NCI-H2196 (cell line): ENCODE data around the gene ACO2.
A peak's percentile ranks its signal among the peaks of the same experiment; 100 is the strongest.

Experiments used
- DNase-seq: peaks from one replicate; lab custom pipeline; 2025; ENCODE audit not compliant: unreplicated experiment; lab: John Stamatoyannopoulos, UW

The ACO2 gene

GRCh38 chr22:41517172-41518047 lies 48.5 kb downstream of the ACO2 start:
- peak; percentile 68 for DNase-seq

GRCh38 chr22:41518048-41518347 lies 49.1 kb downstream of the ACO2 start:
- DNase-seq: no peak

GRCh38 chr22:41521126-41521525 lies 52.2 kb downstream of the ACO2 start:
- DNase-seq: no peak

GRCh38 chr22:41522813-41523212 lies 53.9 kb downstream of the ACO2 start:
- DNase-seq: no peak

- no peak for DNase-seq
Observed at GRCh38 chr22:41523464-41524221, 54.7 kb downstream of the ACO2 start.

GRCh38 chr22:41524251-41524661 lies 55.3 kb downstream of the ACO2 start:
- no peak for DNase-seq

- DNase-seq: no peak
Observed at GRCh38 chr22:41524809-41525449, 56.0 kb downstream of the ACO2 start.

GRCh38 chr22:41525450-41526225 lies 56.7 kb downstream of the ACO2 start:
- no peak for DNase-seq

GRCh38 chr22:41526226-41526829 lies 57.4 kb downstream of the ACO2 start:
- no peak for DNase-seq

- peak; percentile 32 for DNase-seq
Observed at GRCh38 chr22:41526830-41527799, 58.2 kb downstream of the ACO2 start.

- DNase-seq: no peak
Observed at GRCh38 chr22:41528132-41528766, 59.3 kb downstream of the ACO2 start.

- DNase-seq: no peak
Observed at GRCh38 chr22:41528938-41529561, 60.1 kb downstream of the ACO2 start.

- DNase-seq: no peak
Observed at GRCh38 chr22:41530890-41531714, 62.2 kb downstream of the ACO2 start.

GRCh38 chr22:41531715-41532477 lies 63.0 kb downstream of the ACO2 start:
- DNase-seq: no peak

- peak; percentile 67 for DNase-seq
Observed at GRCh38 chr22:41532908-41533825, 64.2 kb downstream of the ACO2 start.

- DNase-seq: no peak
Observed at GRCh38 chr22:41534219-41534618, 65.3 kb downstream of the ACO2 start.
